Measurements from ENCODE around the gene PRDM8.

PRDM8 gene

GRCh38 chr4:80207664-80208063, 10.4 kb downstream of the PRDM8 start:
- no peak overlapping the region for H3K27ac ChIP-seq
- no peak overlapping the region for H3K4me3 ChIP-seq
- no peak for DNase-seq (ENCODE audit: low read depth, low spot score)
- TF ChIP-seq EZH2 (IDR thresholded peaks at IDR 0.05) (no peak), POLR2AphosphoS5 (IDR thresholded peaks at IDR 0.05; ENCODE audit: borderline replicate concordance, low read depth, low read length) (no peak), FOXP2 (optimal IDR thresholded peaks at IDR 0.05; ENCODE audit: control extremely low read depth, extremely low read length, insufficient read depth) (no peak)
- H3K9ac ChIP-seq (ENCODE audit: insufficient read length): no peak overlapping the region
- H3K36me3 ChIP-seq (ENCODE audit: insufficient read depth, low read length): no peaks in the 10 kb centered on the region
- H3K9me3 ChIP-seq (ENCODE audit: low read depth, low read length): no peaks in the 10 kb centered on the region

GRCh38 chr4:80208610-80209339, 11.5 kb downstream of the PRDM8 start:
- TF ChIP-seq EZH2 (IDR thresholded peaks at IDR 0.05) (no peak), POLR2AphosphoS5 (IDR thresholded peaks at IDR 0.05; ENCODE audit: borderline replicate concordance, low read depth, low read length) (no peak), FOXP2 (optimal IDR thresholded peaks at IDR 0.05; ENCODE audit: control extremely low read depth, extremely low read length, insufficient read depth) (no peak)
- Histone ChIP-seq H3K36me3 (ENCODE audit: insufficient read depth, low read length) (no peaks in the 10 kb centered on the region), H3K9me3 (ENCODE audit: low read depth, low read length) (no peaks in the 10 kb centered on the region), H3K4me3 (no peak overlapping the region), H3K9ac (ENCODE audit: insufficient read length) (no peak overlapping the region), H3K27ac (no peak overlapping the region)
- no peak for DNase-seq (ENCODE audit: low read depth, low spot score)

- no peak overlapping the region for H3K4me3 ChIP-seq
- H3K36me3 ChIP-seq (ENCODE audit: insufficient read depth, low read length): no peaks in the 10 kb centered on the region
- TF ChIP-seq POLR2AphosphoS5 (IDR thresholded peaks at IDR 0.05; ENCODE audit: borderline replicate concordance, low read depth, low read length) (no peak), FOXP2 (optimal IDR thresholded peaks at IDR 0.05; ENCODE audit: control extremely low read depth, extremely low read length, insufficient read depth) (no peak), EZH2 (IDR thresholded peaks at IDR 0.05) (no peak)
- no peak overlapping the region for H3K9ac ChIP-seq (ENCODE audit: insufficient read length)
- H3K9me3 ChIP-seq (ENCODE audit: low read depth, low read length): no peaks in the 10 kb centered on the region
- no peak overlapping the region for H3K27ac ChIP-seq
- DNase-seq (ENCODE audit: low read depth, low spot score): no peak
These were observed 12.0 kb downstream of the PRDM8 start for GRCh38 chr4:80209340-80209701.

GRCh38 chr4:80210549-80210948, 13.2 kb downstream of the PRDM8 start:
- no peak for DNase-seq (ENCODE audit: low read depth, low spot score)
- Histone ChIP-seq H3K36me3 (ENCODE audit: insufficient read depth, low read length) (no peaks in the 10 kb centered on the region), H3K27ac (no peak overlapping the region), H3K4me3 (no peak overlapping the region), H3K9me3 (ENCODE audit: low read depth, low read length) (no peaks in the 10 kb centered on the region), H3K9ac (ENCODE audit: insufficient read length) (no peak overlapping the region)
- TF ChIP-seq FOXP2 (optimal IDR thresholded peaks at IDR 0.05; ENCODE audit: control extremely low read depth, extremely low read length, insufficient read depth) (no peak), EZH2 (IDR thresholded peaks at IDR 0.05) (no peak), POLR2AphosphoS5 (IDR thresholded peaks at IDR 0.05; ENCODE audit: borderline replicate concordance, low read depth, low read length) (no peak)

- Histone ChIP-seq H3K9me3 (ENCODE audit: low read depth, low read length) (no peaks in the 10 kb centered on the region), H3K9ac (ENCODE audit: insufficient read length) (no peak overlapping the region), H3K36me3 (ENCODE audit: insufficient read depth, low read length) (no peaks in the 10 kb centered on the region), H3K4me3 (no peak overlapping the region), H3K27ac (no peak overlapping the region; the same call in 1 of the 2 replicates)
- TF ChIP-seq POLR2AphosphoS5 (IDR thresholded peaks at IDR 0.05; ENCODE audit: borderline replicate concordance, low read depth, low read length) (no peak), EZH2 (IDR thresholded peaks at IDR 0.05) (no peak), FOXP2 (optimal IDR thresholded peaks at IDR 0.05; ENCODE audit: control extremely low read depth, extremely low read length, insufficient read depth) (no peak)
- no peak for DNase-seq (ENCODE audit: low read depth, low spot score)
These were observed 16.0 kb downstream of the PRDM8 start for GRCh38 chr4:80213117-80213815.

- Histone ChIP-seq H3K9ac (ENCODE audit: insufficient read length) (no peak overlapping the region), H3K36me3 (ENCODE audit: insufficient read depth, low read length) (no peaks in the 10 kb centered on the region), H3K27ac (no peak overlapping the region), H3K9me3 (ENCODE audit: low read depth, low read length) (no peaks in the 10 kb centered on the region), H3K4me3 (no peak overlapping the region)
- DNase-seq (ENCODE audit: low read depth, low spot score): peak; percentile 52
- no peak for TF ChIP-seq EZH2 (IDR thresholded peaks at IDR 0.05)
- TF ChIP-seq POLR2AphosphoS5 (IDR thresholded peaks at IDR 0.05; ENCODE audit: borderline replicate concordance, low read depth, low read length): no peak
- TF ChIP-seq FOXP2 (optimal IDR thresholded peaks at IDR 0.05; ENCODE audit: control extremely low read depth, extremely low read length, insufficient read depth): no peak
These were observed 18.2 kb downstream of the PRDM8 start for GRCh38 chr4:80215449-80216052.

GRCh38 chr4:80216100-80216761, 18.9 kb downstream of the PRDM8 start:
- H3K36me3 ChIP-seq (ENCODE audit: insufficient read depth, low read length): no peaks in the 10 kb centered on the region
- H3K4me3 ChIP-seq: no peak overlapping the region
- no peaks in the 10 kb centered on the region for H3K9me3 ChIP-seq (ENCODE audit: low read depth, low read length)
- H3K9ac ChIP-seq (ENCODE audit: insufficient read length): no peak overlapping the region
- no peak overlapping the region for H3K27ac ChIP-seq
- no peak for DNase-seq (ENCODE audit: low read depth, low spot score)
- TF ChIP-seq EZH2 (IDR thresholded peaks at IDR 0.05): no peak
- TF ChIP-seq FOXP2 (optimal IDR thresholded peaks at IDR 0.05; ENCODE audit: control extremely low read depth, extremely low read length, insufficient read depth): no peak
